ENCODE results near the gene MYO5A.

The MYO5A gene

DNA sequence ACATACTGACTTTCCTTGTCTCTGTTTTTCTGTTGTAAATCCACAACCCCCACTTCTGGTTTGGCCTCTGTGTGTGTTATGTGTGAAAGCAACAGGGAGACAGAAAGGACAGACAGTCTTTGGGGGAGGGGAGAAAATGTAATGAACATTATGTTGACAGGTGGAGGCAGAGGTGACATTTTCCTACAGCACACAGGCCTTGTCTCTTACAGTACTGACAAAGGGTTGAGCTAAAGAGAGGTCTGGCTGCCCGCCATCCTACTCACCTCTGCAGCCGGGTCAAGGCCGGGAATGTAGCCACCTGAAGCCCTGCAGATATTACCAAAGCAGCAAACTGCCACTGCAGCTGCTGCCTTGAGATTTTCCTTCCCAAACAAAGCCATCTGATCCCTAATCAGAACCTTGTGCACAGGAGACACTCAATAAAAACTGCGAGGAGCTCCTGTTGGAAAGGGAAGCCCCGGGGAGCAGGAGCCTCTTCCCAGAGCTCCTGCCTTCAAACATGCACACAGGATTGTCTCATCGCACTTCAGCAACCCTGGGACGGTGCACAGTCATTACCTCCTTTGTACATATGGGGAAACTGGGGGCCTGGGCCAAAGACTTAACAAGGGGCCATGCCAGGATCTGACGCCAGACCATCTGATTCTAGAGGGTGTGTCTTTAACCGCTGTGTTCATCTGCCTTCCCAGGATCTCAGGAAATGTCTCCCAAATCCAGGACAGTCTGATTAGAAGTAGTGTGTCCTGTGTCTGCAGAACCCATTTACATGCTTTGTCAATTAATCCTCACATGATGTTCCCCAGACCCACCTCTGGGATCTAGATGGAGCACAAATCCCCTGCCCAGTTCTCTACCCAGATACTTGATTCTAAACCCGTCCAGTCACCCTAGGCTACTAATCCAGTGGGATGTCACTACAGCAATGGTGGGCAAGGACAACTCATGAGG lies 247.3 kb downstream of the MYO5A start:
- no peak for DNase-seq (ENCODE audit: extremely low spot score)
- ChIA-PET CTCF (no interaction called here), POLR2A (no interaction called here)
- TF ChIP-seq NFRKB (IDR thresholded peaks at IDR 0.05) (no peak), FOXK2 (IDR thresholded peaks at IDR 0.05) (no peak), HDGF (IDR thresholded peaks at IDR 0.05; ENCODE audit: borderline replicate concordance) (no peak), SUZ12 (IDR thresholded peaks at IDR 0.05) (no peak), FOXA1 (IDR thresholded peaks at IDR 0.05) (no peak), TARDBP (IDR thresholded peaks at IDR 0.05) (no peak)

DNA sequence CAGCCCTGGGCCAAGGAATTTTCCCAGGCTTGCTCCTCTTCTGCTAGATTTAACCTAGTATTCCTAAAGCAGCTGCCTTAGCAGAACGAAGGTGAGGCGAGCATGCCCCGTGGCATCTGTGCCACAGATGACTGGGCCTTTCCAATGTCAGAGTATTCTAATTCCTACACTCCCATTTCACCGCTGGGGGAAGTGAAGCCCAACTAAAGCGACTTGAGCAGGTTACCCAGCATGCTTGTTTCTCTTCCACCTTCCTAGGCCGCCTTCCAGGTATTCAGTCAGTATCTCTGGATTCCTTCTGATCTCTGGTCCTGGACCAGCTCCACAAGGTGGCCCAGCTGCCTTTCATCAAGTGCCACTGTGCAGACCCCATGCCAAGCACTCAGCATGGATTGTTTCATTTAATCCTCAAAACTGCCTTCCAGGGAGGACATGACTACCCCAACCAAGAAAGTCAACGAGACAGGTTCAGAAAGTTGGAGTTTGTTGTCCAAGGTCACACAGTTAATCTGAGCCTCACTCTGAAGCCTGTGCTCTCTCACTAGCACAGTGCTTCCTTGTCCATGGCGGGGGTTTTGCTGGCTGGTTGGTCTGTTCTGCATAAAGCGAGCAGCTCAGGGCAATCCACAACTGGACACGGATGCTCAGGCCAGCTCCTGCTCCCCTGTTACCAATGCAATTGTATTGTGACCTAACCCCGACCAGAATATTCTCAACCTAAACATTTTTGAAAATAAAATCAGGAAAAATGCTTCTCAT lies 248.2 kb downstream of the MYO5A start:
- no peak for DNase-seq (ENCODE audit: extremely low spot score)
- ChIA-PET POLR2A (no interaction called here), CTCF (no interaction called here)
- TF ChIP-seq SUZ12 (IDR thresholded peaks at IDR 0.05) (no peak), ARNT (IDR thresholded peaks at IDR 0.05) (no peak), TARDBP (IDR thresholded peaks at IDR 0.05) (no peak), BHLHE40 (IDR thresholded peaks at IDR 0.05; ENCODE audit: borderline replicate concordance) (no peak), ZNF384 (IDR thresholded peaks at IDR 0.05) (no peak), L3MBTL2 (conservative IDR thresholded peaks at IDR 0.05) (no peak), ELF4 (IDR thresholded peaks at IDR 0.05) (no peak), FOXK2 (IDR thresholded peaks at IDR 0.05) (no peak)

DNA sequence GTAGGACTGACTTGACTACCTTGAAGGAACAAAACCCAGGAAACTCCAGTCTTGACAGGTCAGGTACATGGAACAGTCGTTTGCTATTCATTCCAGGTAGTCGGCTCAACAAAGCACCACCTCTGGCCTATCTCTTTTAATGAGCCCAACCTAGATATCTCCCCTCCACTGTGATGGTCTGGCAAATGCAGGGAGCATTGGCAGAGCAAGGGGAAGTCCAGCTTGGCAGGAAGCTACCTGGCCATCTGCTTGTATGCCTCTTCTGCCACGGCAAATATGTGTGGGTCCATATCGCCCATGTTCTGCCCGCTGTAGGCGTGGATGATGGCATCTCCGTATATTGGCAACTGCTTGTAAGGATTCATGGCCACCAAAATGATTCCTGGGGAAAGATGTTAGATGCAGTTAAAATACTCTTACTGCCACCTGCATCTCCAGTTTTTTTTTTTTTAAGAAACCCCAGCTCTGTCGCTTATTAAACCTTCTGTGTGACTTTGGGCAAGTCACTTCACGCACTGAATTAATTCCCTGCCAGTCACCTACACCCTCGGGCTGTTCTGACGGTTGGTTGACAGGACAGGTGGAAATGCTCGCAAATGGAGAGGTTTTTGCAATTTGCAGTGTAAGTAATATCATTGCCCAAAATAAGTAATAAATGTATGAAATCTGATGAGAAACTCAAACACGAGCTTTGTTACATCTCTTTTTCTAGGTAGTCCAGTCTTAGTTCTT lies 249.9 kb downstream of the MYO5A start:
- DNase-seq (ENCODE audit: extremely low spot score): no peak
- TF ChIP-seq ARNT (IDR thresholded peaks at IDR 0.05): no peak
- no peak for TF ChIP-seq FOXM1 (IDR thresholded peaks at IDR 0.05; ENCODE audit: borderline replicate concordance)
- TF ChIP-seq SUZ12 (IDR thresholded peaks at IDR 0.05): no peak
- TF ChIP-seq, protein P1, sequence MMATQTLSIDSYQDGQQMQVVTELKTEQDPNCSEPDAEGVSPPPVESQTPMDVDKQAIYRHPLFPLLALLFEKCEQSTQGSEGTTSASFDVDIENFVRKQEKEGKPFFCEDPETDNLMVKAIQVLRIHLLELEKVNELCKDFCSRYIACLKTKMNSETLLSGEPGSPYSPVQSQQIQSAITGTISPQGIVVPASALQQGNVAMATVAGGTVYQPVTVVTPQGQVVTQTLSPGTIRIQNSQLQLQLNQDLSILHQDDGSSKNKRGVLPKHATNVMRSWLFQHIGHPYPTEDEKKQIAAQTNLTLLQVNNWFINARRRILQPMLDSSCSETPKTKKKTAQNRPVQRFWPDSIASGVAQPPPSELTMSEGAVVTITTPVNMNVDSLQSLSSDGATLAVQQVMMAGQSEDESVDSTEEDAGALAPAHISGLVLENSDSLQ (IDR thresholded peaks at IDR 0.05): no peak
- TF ChIP-seq HDGF (IDR thresholded peaks at IDR 0.05; ENCODE audit: borderline replicate concordance): no peak
- TF ChIP-seq ELF4 (IDR thresholded peaks at IDR 0.05): no peak
- no peak for TF ChIP-seq LEF1 (IDR thresholded peaks at IDR 0.05; ENCODE audit: borderline replicate concordance)
- TF ChIP-seq L3MBTL2 (conservative IDR thresholded peaks at IDR 0.05): no peak
- TF ChIP-seq BHLHE40 (IDR thresholded peaks at IDR 0.05; ENCODE audit: borderline replicate concordance): no peak
- no peak for TF ChIP-seq NFRKB (IDR thresholded peaks at IDR 0.05)
- CTCF ChIA-PET: no interaction called here
- POLR2A ChIA-PET: no interaction called here

DNA sequence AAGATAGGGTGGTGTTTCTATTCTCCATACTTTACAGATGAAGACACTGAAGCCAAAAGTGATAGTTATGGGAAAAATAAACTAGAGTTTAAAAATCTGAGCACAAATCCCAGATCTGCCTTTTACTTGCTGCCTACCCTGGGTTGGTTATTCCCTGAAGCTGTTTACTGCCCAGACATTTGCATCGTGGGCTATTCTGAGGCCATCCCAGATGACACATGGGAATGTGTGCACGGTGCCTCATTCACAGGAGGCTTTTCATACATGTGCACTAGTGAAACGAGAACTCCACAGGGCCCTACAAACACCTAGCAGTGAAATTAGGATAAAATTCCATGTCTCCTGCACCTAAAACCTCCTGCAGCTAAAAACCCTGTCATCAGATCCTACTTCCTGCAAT lies 250.5 kb downstream of the MYO5A start:
- POLR2A ChIA-PET: no interaction called here
- CTCF ChIA-PET: no interaction called here
- no peak for TF ChIP-seq CTBP1 (IDR thresholded peaks at IDR 0.05; ENCODE audit: borderline replicate concordance)
- no peak for TF ChIP-seq ELF4 (IDR thresholded peaks at IDR 0.05)
- TF ChIP-seq NFRKB (IDR thresholded peaks at IDR 0.05): no peak
- TF ChIP-seq, protein P1 (IDR thresholded peaks at IDR 0.05): no peak
- no peak for DNase-seq (ENCODE audit: extremely low spot score)

DNA sequence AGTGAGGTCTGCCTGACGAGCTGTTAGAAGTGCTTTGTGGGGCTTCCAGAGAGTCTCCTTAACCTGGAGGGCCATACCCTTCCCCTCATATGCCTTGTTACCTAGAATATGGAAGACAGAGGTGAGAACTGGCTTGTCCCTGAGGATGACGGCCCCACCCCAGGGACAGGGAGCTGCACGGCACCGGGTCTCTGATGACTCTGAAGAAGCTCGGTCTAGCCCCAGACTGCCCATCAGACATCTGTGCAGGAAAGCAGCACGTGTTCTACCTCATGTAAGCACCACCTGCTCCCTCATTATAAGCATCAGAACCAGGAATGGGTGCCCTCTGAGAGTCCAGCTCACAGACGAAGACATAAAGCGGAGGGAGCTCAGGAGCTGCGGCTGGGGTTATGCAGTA lies 251.1 kb downstream of the MYO5A start:
- CTCF ChIA-PET: no interaction called here

DNA sequence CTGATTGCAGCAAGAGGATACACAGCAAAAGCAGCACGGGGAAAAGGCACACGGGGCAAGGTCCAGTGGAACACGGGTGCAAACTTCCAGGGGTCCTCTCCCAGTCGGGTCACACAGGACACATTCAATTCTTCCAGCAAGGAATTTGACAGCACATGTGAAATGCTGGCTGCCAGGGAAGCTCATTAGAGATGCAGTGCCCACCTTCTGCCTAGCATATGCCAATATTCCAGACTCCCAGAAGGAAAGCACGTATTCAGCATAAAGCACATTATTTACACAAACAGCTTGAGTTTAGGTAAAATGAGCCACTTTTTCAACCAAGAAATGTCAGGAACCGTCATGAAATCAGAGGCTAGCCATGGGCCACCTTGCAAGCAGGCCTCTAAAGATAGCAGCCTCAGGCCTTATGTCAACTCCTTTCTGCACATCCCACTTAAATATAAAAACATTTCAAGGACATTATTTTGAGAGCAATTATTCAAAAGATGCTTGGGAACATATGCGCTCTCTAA lies 252.4 kb downstream of the MYO5A start:
- CTCF ChIA-PET: no interaction called here
- TF ChIP-seq HDGF (IDR thresholded peaks at IDR 0.05; ENCODE audit: borderline replicate concordance) (no peak), SP1 (IDR thresholded peaks at IDR 0.05) (no peak), FOXM1 (IDR thresholded peaks at IDR 0.05; ENCODE audit: borderline replicate concordance) (no peak), BHLHE40 (IDR thresholded peaks at IDR 0.05; ENCODE audit: borderline replicate concordance) (no peak), FOXK2 (IDR thresholded peaks at IDR 0.05) (no peak), L3MBTL2 (conservative IDR thresholded peaks at IDR 0.05) (no peak), ELF4 (IDR thresholded peaks at IDR 0.05) (no peak), ZNF384 (IDR thresholded peaks at IDR 0.05) (no peak), CTBP1 (IDR thresholded peaks at IDR 0.05; ENCODE audit: borderline replicate concordance) (no peak), NFRKB (IDR thresholded peaks at IDR 0.05) (no peak), LEF1 (IDR thresholded peaks at IDR 0.05; ENCODE audit: borderline replicate concordance) (no peak), ARNT (IDR thresholded peaks at IDR 0.05) (no peak), FOXA1 (IDR thresholded peaks at IDR 0.05) (no peak), TARDBP (IDR thresholded peaks at IDR 0.05) (no peak), SUZ12 (IDR thresholded peaks at IDR 0.05) (no peak)
- TF ChIP-seq, protein P1 (IDR thresholded peaks at IDR 0.05): no peak
- DNase-seq (ENCODE audit: extremely low spot score): no peak
- POLR2A ChIA-PET: no interaction called here

More for the DNA sequence above, 251.1 kb downstream of the MYO5A start:
- no peak for DNase-seq (ENCODE audit: extremely low spot score)
- POLR2A ChIA-PET: no interaction called here
- TF ChIP-seq ZNF384 (IDR thresholded peaks at IDR 0.05): no peak
- no peak for TF ChIP-seq NFRKB (IDR thresholded peaks at IDR 0.05)
